ENCODE measurements around the gene SKIDA1. TPM values are rescaled to one million over a fixed set of nuclear protein-coding genes. Genes with fewer than 3 reads are reported as not detected.

SKIDA1 gene
- total RNA-seq, 2 donors from 2014 or later: 6.4 to 12.0 TPM

DNA sequence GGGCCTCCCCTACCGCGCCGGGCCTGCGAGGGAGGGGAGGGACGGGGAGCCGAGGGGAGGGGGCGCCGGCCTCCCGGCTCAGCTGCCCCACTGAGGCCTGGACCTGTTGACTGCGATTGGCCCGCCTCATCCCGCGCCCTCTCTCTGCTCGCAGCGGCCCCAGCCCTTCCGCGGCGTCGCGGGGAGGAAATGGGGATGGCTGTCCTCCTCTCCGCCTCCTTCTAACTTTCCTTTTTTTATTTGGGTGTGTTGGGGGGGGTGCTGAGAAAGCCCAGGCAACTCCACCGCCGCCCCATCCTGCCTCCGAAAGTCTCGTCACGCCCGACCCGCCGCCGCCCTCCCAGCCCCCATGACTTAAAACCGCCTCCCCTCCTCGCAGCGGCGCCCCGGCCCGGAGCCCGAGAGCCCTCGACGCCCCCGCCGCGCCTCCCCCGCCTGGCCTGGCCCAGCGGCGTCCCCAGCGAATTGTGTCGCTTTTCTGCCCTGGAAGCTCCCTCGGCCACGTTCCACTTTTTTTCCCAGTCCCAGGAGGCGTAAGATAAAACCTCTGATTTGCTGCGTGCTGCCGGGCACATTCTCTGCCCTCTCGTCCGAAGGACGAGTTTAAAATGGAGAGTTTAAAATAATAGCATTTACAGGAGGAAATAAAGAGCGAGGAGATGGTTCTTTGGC is 842 bp upstream of the SKIDA1 start:
- no peak for DNase-seq
- Histone ChIP-seq H3K9ac (ENCODE audit: extremely low read depth, low read length, poor library complexity, severe bottlenecking) (peak overlapping the region; percentile 95), H3K27me3 (ENCODE audit: control insufficient read depth, insufficient read depth, low read length, poor library complexity, severe bottlenecking) (no peaks in the 10 kb centered on the region), H3K9me3 (ENCODE audit: control insufficient read depth, low read length) (no peaks in the 10 kb centered on the region), H3K4me1 (ENCODE audit: control insufficient read depth, insufficient read depth, low read length) (peaks cover 25% of the 10 kb centered on the region), H3K4me3 (ENCODE audit: low read length) (peak overlapping the region; percentile 99), H3K27ac (ENCODE audit: low read depth, low read length) (peak overlapping the region; percentile 96), H3K36me3 (ENCODE audit: control insufficient read depth, insufficient read depth, low read length) (no peaks in the 10 kb centered on the region)
- WGBS, 2 experiments (ENCODE audit: insufficient coverage in 1 of 2, insufficient read length in 1 of 2): 0 to 1% methylated on average over 18 to 43 of the region's 56 CpGs
- Mint-ChIP-seq H3K36me3 (ENCODE audit: low read depth) (no peaks in the 10 kb centered on the region), H3K9me3 (no peaks in the 10 kb centered on the region), H3K27ac (peak overlapping the region; percentile 99), H3K4me1 (peaks cover 48% of the 10 kb centered on the region), H3K4me3 (peak overlapping the region; percentile 78), H3K27me3 (ENCODE audit: insufficient read depth) (no peaks in the 10 kb centered on the region)
- TF ChIP-seq, protein P1, sequence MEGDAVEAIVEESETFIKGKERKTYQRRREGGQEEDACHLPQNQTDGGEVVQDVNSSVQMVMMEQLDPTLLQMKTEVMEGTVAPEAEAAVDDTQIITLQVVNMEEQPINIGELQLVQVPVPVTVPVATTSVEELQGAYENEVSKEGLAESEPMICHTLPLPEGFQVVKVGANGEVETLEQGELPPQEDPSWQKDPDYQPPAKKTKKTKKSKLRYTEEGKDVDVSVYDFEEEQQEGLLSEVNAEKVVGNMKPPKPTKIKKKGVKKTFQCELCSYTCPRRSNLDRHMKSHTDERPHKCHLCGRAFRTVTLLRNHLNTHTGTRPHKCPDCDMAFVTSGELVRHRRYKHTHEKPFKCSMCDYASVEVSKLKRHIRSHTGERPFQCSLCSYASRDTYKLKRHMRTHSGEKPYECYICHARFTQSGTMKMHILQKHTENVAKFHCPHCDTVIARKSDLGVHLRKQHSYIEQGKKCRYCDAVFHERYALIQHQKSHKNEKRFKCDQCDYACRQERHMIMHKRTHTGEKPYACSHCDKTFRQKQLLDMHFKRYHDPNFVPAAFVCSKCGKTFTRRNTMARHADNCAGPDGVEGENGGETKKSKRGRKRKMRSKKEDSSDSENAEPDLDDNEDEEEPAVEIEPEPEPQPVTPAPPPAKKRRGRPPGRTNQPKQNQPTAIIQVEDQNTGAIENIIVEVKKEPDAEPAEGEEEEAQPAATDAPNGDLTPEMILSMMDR (conservative IDR thresholded peaks at IDR 0.05): no peak

DNA sequence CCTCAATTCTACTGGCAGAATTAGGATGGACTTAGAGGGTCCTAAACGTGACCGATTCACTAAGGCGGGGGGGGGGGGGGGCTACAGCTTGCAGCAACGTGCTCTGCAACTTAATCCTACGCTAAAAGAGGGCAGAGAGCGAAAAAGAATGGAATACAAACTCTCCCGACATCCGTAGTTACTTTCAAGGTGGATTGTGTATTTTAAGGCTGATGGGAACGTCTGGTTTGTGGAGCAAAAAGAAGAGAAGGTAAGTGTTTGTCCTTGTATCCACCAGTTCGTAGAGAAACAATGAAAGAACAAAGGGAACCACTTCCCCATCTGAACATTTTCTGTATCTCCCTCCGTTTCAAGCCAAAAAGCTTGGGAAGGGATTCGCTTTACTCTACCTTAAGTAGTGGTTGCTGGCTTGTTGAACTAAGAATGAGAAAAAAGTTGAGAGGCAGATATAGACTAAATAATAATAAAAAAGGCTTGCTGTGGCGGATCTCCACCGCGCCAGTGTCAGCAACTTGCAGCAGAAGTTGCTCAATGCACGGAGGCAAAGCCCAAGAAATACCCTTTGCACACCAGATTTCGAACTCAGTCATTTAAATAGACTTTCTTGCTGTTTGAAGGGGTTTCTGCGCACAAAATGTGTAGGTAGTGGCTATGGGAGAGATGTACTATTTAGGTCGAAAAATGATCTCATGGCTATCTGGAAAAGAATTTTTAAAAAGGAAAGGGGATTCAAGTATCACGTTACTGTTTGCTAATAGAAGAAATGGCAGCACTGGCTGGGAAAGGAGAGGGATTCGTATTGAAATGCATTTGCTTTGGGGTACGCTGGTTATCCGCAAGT is 736 bp downstream of the SKIDA1 start:
- Mint-ChIP-seq H3K4me3 (peak overlapping the region; percentile 78), H3K36me3 (ENCODE audit: low read depth) (no peaks in the 10 kb centered on the region), H3K4me1 (peaks cover 57% of the 10 kb centered on the region), H3K9me3 (no peaks in the 10 kb centered on the region), H3K27ac (peak overlapping the region; percentile 95), H3K27me3 (ENCODE audit: insufficient read depth) (no peaks in the 10 kb centered on the region)
- no peaks in the 10 kb centered on the region for H3K9me3 ChIP-seq (ENCODE audit: control insufficient read depth, low read length)
- TF ChIP-seq, protein P1 (conservative IDR thresholded peaks at IDR 0.05): no peak
- H3K4me3 ChIP-seq (ENCODE audit: low read length): peak overlapping the region; percentile 99
- 0 to 1% methylated on average over 7 to 22 of the region's 23 CpGs for WGBS, 2 experiments (ENCODE audit: insufficient coverage in 1 of 2, insufficient read length in 1 of 2)
- H3K27me3 ChIP-seq (ENCODE audit: control insufficient read depth, insufficient read depth, low read length, poor library complexity, severe bottlenecking): no peaks in the 10 kb centered on the region
- H3K36me3 ChIP-seq (ENCODE audit: control insufficient read depth, insufficient read depth, low read length): no peaks in the 10 kb centered on the region
- peak overlapping the region; percentile 96 for H3K27ac ChIP-seq (ENCODE audit: low read depth, low read length)
- peaks cover 36% of the 10 kb centered on the region for H3K4me1 ChIP-seq (ENCODE audit: control insufficient read depth, insufficient read depth, low read length)
- DNase-seq: peak; percentile 65
- peak overlapping the region; percentile 95 for H3K9ac ChIP-seq (ENCODE audit: extremely low read depth, low read length, poor library complexity, severe bottlenecking)

DNA sequence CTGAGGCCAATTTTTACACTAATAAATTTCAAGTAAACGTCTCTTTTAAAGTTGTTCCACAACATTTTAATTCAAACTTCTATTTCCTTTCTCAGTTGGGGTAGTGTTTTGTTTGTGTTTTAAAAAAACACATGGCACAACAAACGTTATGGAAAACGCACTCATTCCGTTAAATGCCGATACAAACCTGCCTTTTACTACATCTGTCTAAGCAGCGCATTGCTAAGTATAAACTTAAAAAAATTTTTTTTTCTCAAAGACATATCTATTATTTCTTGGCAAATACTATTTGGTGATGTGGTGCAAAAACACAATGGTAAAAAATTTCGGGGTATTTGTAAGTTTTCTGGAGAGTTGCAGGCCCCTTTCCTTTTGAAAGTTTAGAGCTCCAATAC is 1.4 kb downstream of the SKIDA1 start:
- Mint-ChIP-seq H3K9me3 (no peaks in the 10 kb centered on the region), H3K4me3 (peak overlapping the region; percentile 78), H3K27ac (peak overlapping the region; percentile 95), H3K27me3 (ENCODE audit: insufficient read depth) (no peaks in the 10 kb centered on the region), H3K4me1 (peaks cover 58% of the 10 kb centered on the region), H3K36me3 (ENCODE audit: low read depth) (no peaks in the 10 kb centered on the region)
- 7% methylated on average over 7 of the region's 7 CpGs; no CpG with 5 or more reads in 1 of the 2 experiments for WGBS, 2 experiments (ENCODE audit: insufficient coverage in 1 of 2, insufficient read length in 1 of 2)
- Histone ChIP-seq H3K36me3 (ENCODE audit: control insufficient read depth, insufficient read depth, low read length) (no peaks in the 10 kb centered on the region), H3K4me3 (ENCODE audit: low read length) (peak overlapping the region; percentile 99), H3K27ac (ENCODE audit: low read depth, low read length) (peak overlapping the region; percentile 96), H3K9me3 (ENCODE audit: control insufficient read depth, low read length) (no peaks in the 10 kb centered on the region), H3K27me3 (ENCODE audit: control insufficient read depth, insufficient read depth, low read length, poor library complexity, severe bottlenecking) (no peaks in the 10 kb centered on the region), H3K4me1 (ENCODE audit: control insufficient read depth, insufficient read depth, low read length) (peaks cover 30% of the 10 kb centered on the region), H3K9ac (ENCODE audit: extremely low read depth, low read length, poor library complexity, severe bottlenecking) (peak overlapping the region; percentile 95)
- peak; percentile 1 for DNase-seq
- TF ChIP-seq, protein P1 (conservative IDR thresholded peaks at IDR 0.05): no peak
